Type B pancreatic cell (in vitro differentiated cells): ENCODE results near the gene SLC6A18. TPM values are rescaled to one million over a fixed set of nuclear protein-coding genes. Genes with fewer than 3 reads are reported as not detected.

Source experiments
- DNase-seq: peaks from one replicate; pipeline ENCODE4 v3.0.0; 2021; ENCODE audit warnings: mixed read lengths; ENCODE audit not compliant: unreplicated experiment; ENCODE audit errors: extremely low spot score
- H3K27ac Mint-ChIP-seq: 2 replicates; pipeline ENCODE4 v1.8.0; 2021; ENCODE audit warnings: mild to moderate bottlenecking, mixed read lengths
- H3K27me3 Mint-ChIP-seq: 2 replicates; pipeline ENCODE4 v1.8.0; 2021; ENCODE audit warnings: mixed read lengths
- H3K36me3 Mint-ChIP-seq: 2 replicates; pipeline ENCODE4 v1.8.0; 2021; ENCODE audit warnings: mixed read lengths
- H3K4me1 Mint-ChIP-seq: one replicate; pipeline ENCODE4 v1.8.0; 2021; ENCODE audit warnings: mixed read lengths; ENCODE audit not compliant: unreplicated experiment
- H3K4me3 Mint-ChIP-seq: 2 replicates; pipeline ENCODE4 v1.8.0; 2021; ENCODE audit warnings: mild to moderate bottlenecking, mixed read lengths
- H3K9me3 Mint-ChIP-seq: 2 replicates; pipeline ENCODE4 v1.8.0; 2021; ENCODE audit warnings: mixed read lengths
- CTCF ChIP-seq: fragments of 200-600 bp; sonication (generic); conservative IDR thresholded peaks from 2 replicates; pipeline ENCODE4 v1.5.0; 2021; ENCODE audit warnings: antibody characterized with exemption, mild to moderate bottlenecking
- total RNA-seq: library from RNA; stranded (reverse); gene quantifications from 2 replicates; pipeline ENCODE4 v1.2.1, GENCODE V29; 2021; ENCODE audit warnings: low replicate concordance

SLC6A18 gene
- total RNA-seq, 1 donor from 2014 or later = 0.41 TPM

- Mint-ChIP-seq H3K27ac (no peak overlapping the region), H3K4me1 (no peaks in the 10 kb centered on the region), H3K27me3 (peaks cover 3% of the 10 kb centered on the region), H3K4me3 (no peak overlapping the region), H3K9me3 (no peaks in the 10 kb centered on the region), H3K36me3 (no peaks in the 10 kb centered on the region)
- no peak for DNase-seq
- TF ChIP-seq CTCF = no peak
These were observed 14.5 kb downstream of the SLC6A18 start for GRCh38 chr5:1239505-1240251.

GRCh38 chr5:1240496-1241260, 15.5 kb downstream of the SLC6A18 start:
- DNase-seq = no peak
- Mint-ChIP-seq H3K4me3 (no peak overlapping the region), H3K27me3 (peaks cover 3% of the 10 kb centered on the region), H3K36me3 (no peaks in the 10 kb centered on the region), H3K9me3 (no peaks in the 10 kb centered on the region), H3K27ac (no peak overlapping the region), H3K4me1 (no peaks in the 10 kb centered on the region)
- TF ChIP-seq CTCF = no peak

GRCh38 chr5:1241509-1242080, 16.4 kb downstream of the SLC6A18 start:
- peaks cover 3% of the 10 kb centered on the region for H3K27me3 Mint-ChIP-seq
- no peaks in the 10 kb centered on the region for H3K4me1 Mint-ChIP-seq
- no peaks in the 10 kb centered on the region for H3K36me3 Mint-ChIP-seq
- no peak for DNase-seq
- H3K9me3 Mint-ChIP-seq = no peaks in the 10 kb centered on the region
- no peak overlapping the region for H3K27ac Mint-ChIP-seq
- TF ChIP-seq CTCF = no peak
- H3K4me3 Mint-ChIP-seq = no peak overlapping the region

GRCh38 chr5:1242733-1243486, 17.7 kb downstream of the SLC6A18 start:
- Mint-ChIP-seq H3K27me3 (peaks cover 6% of the 10 kb centered on the region), H3K9me3 (no peaks in the 10 kb centered on the region), H3K27ac (no peak overlapping the region), H3K4me3 (no peak overlapping the region), H3K4me1 (no peaks in the 10 kb centered on the region), H3K36me3 (no peaks in the 10 kb centered on the region)
- no peak for TF ChIP-seq CTCF
- no peak for DNase-seq

GRCh38 chr5:1243487-1244130, 18.4 kb downstream of the SLC6A18 start:
- no peak for DNase-seq
- Mint-ChIP-seq H3K27ac (no peak overlapping the region), H3K27me3 (peaks cover 6% of the 10 kb centered on the region), H3K9me3 (no peaks in the 10 kb centered on the region), H3K4me1 (no peaks in the 10 kb centered on the region), H3K36me3 (no peaks in the 10 kb centered on the region), H3K4me3 (no peak overlapping the region)
- TF ChIP-seq CTCF = no peak
